ENCODE measurements around the gene TPO. TPM values are rescaled to one million over a fixed set of nuclear protein-coding genes. Genes with fewer than 3 reads are reported as not detected.
"Not testable (repeated sequence)": the region's sequence is repeated elsewhere in the genome, so short reads cannot be mapped to it uniquely, and the experiment has no call there.

The TPO gene
- total RNA-seq, 1 donor from 2014 or later = not detected

- DNase-seq (ENCODE audit: low read depth) = peak; percentile 44
Observed at GRCh38 chr2:1550658-1551316, 137.5 kb downstream of the TPO start.

GRCh38 chr2:1551905-1552304 lies 138.6 kb downstream of the TPO start:
- no peak for DNase-seq (ENCODE audit: low read depth)

- no peak for DNase-seq (ENCODE audit: low read depth)
Observed at GRCh38 chr2:1552611-1553010, 139.3 kb downstream of the TPO start.

GRCh38 chr2:1553671-1554295 lies 140.5 kb downstream of the TPO start:
- no peak for DNase-seq (ENCODE audit: low read depth)

- DNase-seq (ENCODE audit: low read depth) = no peak
Observed at GRCh38 chr2:1556286-1556685, 143.0 kb downstream of the TPO start.

GRCh38 chr2:1556776-1557466 lies 143.7 kb downstream of the TPO start:
- DNase-seq (ENCODE audit: low read depth) = no peak

- no peak for DNase-seq (ENCODE audit: low read depth)
Observed at GRCh38 chr2:1557467-1557820, 144.2 kb downstream of the TPO start.

GRCh38 chr2:1559589-1560175 lies 146.4 kb downstream of the TPO start:
- no peak for DNase-seq (ENCODE audit: low read depth)

GRCh38 chr2:1561259-1561658 lies 148.0 kb downstream of the TPO start:
- no peak for DNase-seq (ENCODE audit: low read depth)

- DNase-seq (ENCODE audit: low read depth) = no peak
Observed at GRCh38 chr2:1561811-1562421, 148.7 kb downstream of the TPO start.

- no peak for DNase-seq (ENCODE audit: low read depth)
Observed at GRCh38 chr2:1563084-1563857, 150.0 kb downstream of the TPO start.

GRCh38 chr2:1563943-1564891 lies 151.0 kb downstream of the TPO start:
- DNase-seq (ENCODE audit: low read depth) = no peak

- DNase-seq (ENCODE audit: low read depth) = no peak
Observed at GRCh38 chr2:1567556-1568344, 154.5 kb downstream of the TPO start.

- DNase-seq (ENCODE audit: low read depth) = not testable (repeated sequence)
Observed at GRCh38 chr2:1568345-1568668, 155.0 kb downstream of the TPO start.

- DNase-seq (ENCODE audit: low read depth) = no peak
Observed at GRCh38 chr2:1569879-1570450, 156.7 kb downstream of the TPO start.

- DNase-seq (ENCODE audit: low read depth) = no peak
Observed at GRCh38 chr2:1571477-1572417, 158.5 kb downstream of the TPO start.

- no peak for DNase-seq (ENCODE audit: low read depth)
Observed at GRCh38 chr2:1572638-1573037, 159.4 kb downstream of the TPO start.

GRCh38 chr2:1577846-1578245 lies 164.6 kb downstream of the TPO start:
- DNase-seq (ENCODE audit: low read depth) = no peak

Data from myocyte (in vitro differentiated cells).